Lower lobe of right lung (tissue), 2 donors: ENCODE data around the gene NMD3. TPM values are rescaled to one million over a fixed set of nuclear protein-coding genes. Genes with fewer than 3 reads are reported as not detected.
"Not testable (repeated sequence)": the region's sequence is repeated elsewhere in the genome, so short reads cannot be mapped to it uniquely, and the experiment has no call there.

ENCODE experiments used
- ATAC-seq, 2 donors: fragments of 200-7000 bp; cut with Tn5 transposase; one replicate each; pipeline ENCODE4 v1.9.1; 2020 to 2022; ENCODE audit warnings: mild to moderate bottlenecking in 2 of 2, moderate library complexity in 2 of 2
- DNase-seq: peaks from one replicate; pipeline ENCODE4 v3.0.0-alpha.2; 2020
- H3K27ac ChIP-seq: fragments of 200-600 bp; one replicate; pipeline ENCODE4 v1.8.0; 2022
- H3K27me3 ChIP-seq: fragments of 200-600 bp; one replicate; pipeline ENCODE4 v1.8.0; 2022; ENCODE audit warnings: low read depth
- H3K36me3 ChIP-seq: fragments of 200-600 bp; one replicate; pipeline ENCODE4 v1.8.0; 2022; ENCODE audit warnings: mild to moderate bottlenecking
- H3K4me1 ChIP-seq: fragments of 200-600 bp; one replicate; pipeline ENCODE4 v1.8.0; 2022
- H3K4me3 ChIP-seq: fragments of 200-600 bp; one replicate; pipeline ENCODE4 v1.8.0; 2022; ENCODE audit warnings: mild to moderate bottlenecking
- H3K9me3 ChIP-seq: fragments of 200-600 bp; one replicate; pipeline ENCODE4 v1.8.0; 2022
- intact Hi-C: fragments of 100-400 bp; cut with DNase I; formaldehyde crosslinking; loops from one replicate; pipeline ENCODE4 v1.11.0; 2022
- total RNA-seq: library from RNA; stranded (reverse); fragmentation: NEBNext Ultra II Directional; extraction: Animal tissue kit (Norgen Biotek cat#: 25700); gene quantifications from one replicate; pipeline ENCODE4 v1.2.1, GENCODE V29; 2021
- TF ChIP-seq, protein P1 (sequence below): fragments of 200-600 bp; IDR thresholded peaks from one replicate; pipeline ENCODE4 v1.8.0; 2022; ENCODE audit warnings: antibody characterized with exemption, mild to moderate bottlenecking
- donor health status: DM: no; HTN: yes; CAD: no; lungs with severe emphysema.

NMD3 gene
- total RNA-seq, 1 donor from 2014 or later: 46.0 TPM

DNA sequence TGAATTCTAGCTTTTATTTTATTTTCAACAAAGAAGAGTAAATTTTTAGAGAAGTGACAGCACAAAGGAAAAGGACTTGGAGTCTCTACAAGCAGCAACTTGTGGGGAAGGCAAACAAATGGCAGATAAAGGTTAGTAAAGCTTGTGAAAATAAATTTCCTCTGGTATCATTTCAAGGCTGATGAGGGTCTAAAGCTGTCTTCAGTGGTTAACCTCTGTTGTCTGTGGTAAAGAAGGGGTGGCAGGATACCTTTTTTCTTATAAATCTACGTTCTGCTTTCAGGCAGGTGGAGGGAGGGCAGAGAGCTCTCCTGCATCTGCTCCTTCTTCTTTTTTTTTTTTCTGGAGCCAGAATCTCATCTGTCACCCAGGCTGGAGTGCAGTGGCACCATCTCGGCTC, 50.5 kb downstream of the NMD3 start:
- no peaks in the 10 kb centered on the region for H3K27me3 ChIP-seq
- no peak overlapping the region for H3K4me3 ChIP-seq
- H3K4me1 ChIP-seq: no peaks in the 10 kb centered on the region
- H3K9me3 ChIP-seq: no peaks in the 10 kb centered on the region
- no peak overlapping the region for H3K27ac ChIP-seq
- DNase-seq (no peak), ATAC-seq (no peak)
- TF ChIP-seq, protein P1, sequence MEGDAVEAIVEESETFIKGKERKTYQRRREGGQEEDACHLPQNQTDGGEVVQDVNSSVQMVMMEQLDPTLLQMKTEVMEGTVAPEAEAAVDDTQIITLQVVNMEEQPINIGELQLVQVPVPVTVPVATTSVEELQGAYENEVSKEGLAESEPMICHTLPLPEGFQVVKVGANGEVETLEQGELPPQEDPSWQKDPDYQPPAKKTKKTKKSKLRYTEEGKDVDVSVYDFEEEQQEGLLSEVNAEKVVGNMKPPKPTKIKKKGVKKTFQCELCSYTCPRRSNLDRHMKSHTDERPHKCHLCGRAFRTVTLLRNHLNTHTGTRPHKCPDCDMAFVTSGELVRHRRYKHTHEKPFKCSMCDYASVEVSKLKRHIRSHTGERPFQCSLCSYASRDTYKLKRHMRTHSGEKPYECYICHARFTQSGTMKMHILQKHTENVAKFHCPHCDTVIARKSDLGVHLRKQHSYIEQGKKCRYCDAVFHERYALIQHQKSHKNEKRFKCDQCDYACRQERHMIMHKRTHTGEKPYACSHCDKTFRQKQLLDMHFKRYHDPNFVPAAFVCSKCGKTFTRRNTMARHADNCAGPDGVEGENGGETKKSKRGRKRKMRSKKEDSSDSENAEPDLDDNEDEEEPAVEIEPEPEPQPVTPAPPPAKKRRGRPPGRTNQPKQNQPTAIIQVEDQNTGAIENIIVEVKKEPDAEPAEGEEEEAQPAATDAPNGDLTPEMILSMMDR: no peak
- H3K36me3 ChIP-seq: peaks cover 11% of the 10 kb centered on the region
- intact Hi-C loops: loop anchor here (10.0 kb wide), 1 partner anchor 153 kb away; no protein-coding TSS in a partner anchor

DNA sequence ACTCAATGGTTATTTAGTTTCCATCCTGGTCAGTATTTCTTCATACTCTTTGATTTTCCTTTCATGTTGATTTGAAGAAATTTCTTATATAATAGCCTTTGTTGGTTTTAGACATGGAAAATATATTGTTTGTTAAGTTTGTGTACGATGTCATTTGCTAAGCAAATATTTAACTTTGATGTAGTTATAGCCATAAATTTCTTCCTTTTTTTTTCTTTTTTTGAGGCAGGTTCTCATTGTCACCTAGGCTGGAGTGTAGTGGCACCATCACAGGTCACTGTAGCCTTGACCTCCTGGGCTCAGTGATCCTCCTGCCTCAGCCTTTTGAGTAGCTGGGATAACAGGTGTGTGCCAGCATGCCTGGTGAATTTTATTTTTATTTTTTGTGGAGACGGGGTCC, 51.4 kb downstream of the NMD3 start:
- H3K4me1 ChIP-seq: no peaks in the 10 kb centered on the region
- no peaks in the 10 kb centered on the region for H3K27me3 ChIP-seq
- no peak overlapping the region for H3K27ac ChIP-seq
- intact Hi-C loops: loop anchor here (10.0 kb wide), 1 partner anchor 152 kb away; no protein-coding TSS in a partner anchor
- ATAC-seq (no peak), DNase-seq (no peak)
- H3K4me3 ChIP-seq: no peak overlapping the region
- TF ChIP-seq, protein P1: no peak
- no peaks in the 10 kb centered on the region for H3K9me3 ChIP-seq
- peaks cover 11% of the 10 kb centered on the region for H3K36me3 ChIP-seq

DNA sequence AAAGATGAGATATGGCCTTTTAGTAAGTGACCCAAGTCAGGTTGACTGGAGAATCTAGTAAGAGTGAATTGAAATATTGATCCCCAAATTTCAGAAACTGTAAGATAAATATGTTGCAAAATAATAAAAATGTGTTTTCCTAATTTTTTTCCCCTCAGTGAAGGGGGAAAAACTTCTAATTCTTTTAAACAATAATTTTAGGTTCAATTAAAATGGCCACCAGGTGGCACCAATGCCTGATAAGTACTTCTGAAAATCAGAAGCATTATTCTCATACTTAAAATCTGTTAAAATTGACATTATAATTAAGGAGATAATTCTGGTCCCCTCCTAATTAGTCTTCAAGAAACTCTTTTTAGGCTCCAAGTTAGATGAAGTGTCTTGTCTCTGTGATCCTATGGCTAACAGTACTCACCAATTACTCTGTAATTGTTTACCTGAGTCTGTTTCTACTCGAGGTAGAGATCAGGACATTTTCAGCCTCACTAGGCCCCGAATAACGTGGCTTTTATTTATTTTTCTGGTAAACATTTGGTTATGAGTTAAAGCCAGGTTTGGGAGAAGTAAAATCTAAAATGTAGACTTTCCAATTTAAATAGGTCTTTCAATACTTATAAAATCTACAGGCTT, 52.6 kb downstream of the NMD3 start:
- no peak overlapping the region for H3K4me3 ChIP-seq
- intact Hi-C loops: loop anchor here (10.0 kb wide), 1 partner anchor 151 kb away; no protein-coding TSS in a partner anchor
- no peaks in the 10 kb centered on the region for H3K9me3 ChIP-seq
- H3K36me3 ChIP-seq: peaks cover 11% of the 10 kb centered on the region
- ATAC-seq (no peak), DNase-seq (no peak)
- TF ChIP-seq, protein P1: peak; percentile 61
- no peaks in the 10 kb centered on the region for H3K27me3 ChIP-seq
- H3K27ac ChIP-seq: no peak overlapping the region
- no peaks in the 10 kb centered on the region for H3K4me1 ChIP-seq

DNA sequence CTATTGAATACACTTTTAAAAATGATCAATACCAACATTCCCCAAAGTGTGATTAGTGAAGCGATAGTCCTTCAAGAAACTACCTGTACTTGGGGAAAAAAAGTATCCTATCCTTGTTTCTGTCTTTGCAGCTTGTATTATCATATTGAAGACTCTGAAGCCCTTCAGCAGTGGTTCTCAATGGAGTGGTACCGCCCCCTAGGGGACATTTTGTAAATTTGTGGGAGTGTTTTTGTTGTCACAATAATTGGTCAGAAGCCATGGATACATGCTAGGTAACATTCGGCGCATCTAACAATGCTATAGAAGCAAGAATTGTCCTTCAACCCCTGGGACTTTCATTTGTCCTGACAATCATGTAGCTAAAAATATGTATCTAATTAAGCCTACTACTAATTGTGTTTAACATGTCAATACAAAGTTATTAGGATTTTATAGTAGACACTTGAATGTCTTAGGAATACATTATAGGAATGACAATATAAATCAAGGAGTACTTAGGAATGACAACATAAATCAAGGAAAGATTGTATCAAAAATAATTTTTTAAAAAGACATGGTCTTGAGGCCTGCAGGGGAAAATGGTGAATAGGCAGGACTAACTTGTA, 53.7 kb downstream of the NMD3 start:
- TF ChIP-seq, protein P1: peak; percentile 51
- intact Hi-C loops: loop anchor here (10.0 kb wide), 1 partner anchor 150 kb away; no protein-coding TSS in a partner anchor
- Histone ChIP-seq H3K4me1 (no peaks in the 10 kb centered on the region), H3K36me3 (peaks cover 11% of the 10 kb centered on the region), H3K4me3 (no peak overlapping the region), H3K27ac (no peak overlapping the region), H3K9me3 (peaks cover 8% of the 10 kb centered on the region), H3K27me3 (no peaks in the 10 kb centered on the region)
- DNase-seq (no peak), ATAC-seq (peak in 1 of 2 donors; percentile 61)

DNA sequence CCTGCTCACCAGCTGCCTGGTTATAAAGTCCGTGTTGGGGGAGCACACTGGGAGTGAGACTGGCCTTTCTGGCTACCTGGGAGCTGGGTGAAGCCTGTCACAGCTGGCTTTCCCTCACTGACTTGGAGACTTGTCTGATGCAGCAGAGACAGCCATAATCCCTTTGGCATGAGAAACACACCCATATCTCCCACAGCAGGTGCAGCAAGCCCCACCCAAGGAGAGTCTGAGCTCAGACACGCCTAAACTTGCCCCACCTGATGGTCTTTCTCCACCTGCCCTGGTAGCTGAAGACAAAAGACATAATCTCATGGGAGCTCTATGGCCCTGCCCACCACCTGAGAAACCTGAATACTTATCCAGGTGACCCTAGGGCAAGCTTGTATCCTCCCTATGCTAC, 54.8 kb downstream of the NMD3 start:
- TF ChIP-seq, protein P1: no peak
- peaks cover 8% of the 10 kb centered on the region for H3K9me3 ChIP-seq
- no peak overlapping the region for H3K27ac ChIP-seq
- no peak for DNase-seq
- H3K4me1 ChIP-seq: no peaks in the 10 kb centered on the region
- H3K27me3 ChIP-seq: no peaks in the 10 kb centered on the region
- H3K4me3 ChIP-seq: no peak overlapping the region
- peaks cover 11% of the 10 kb centered on the region for H3K36me3 ChIP-seq
- no peak for ATAC-seq
- intact Hi-C loops: loop anchor here (10.0 kb wide), 1 partner anchor 149 kb away; no protein-coding TSS in a partner anchor

DNA sequence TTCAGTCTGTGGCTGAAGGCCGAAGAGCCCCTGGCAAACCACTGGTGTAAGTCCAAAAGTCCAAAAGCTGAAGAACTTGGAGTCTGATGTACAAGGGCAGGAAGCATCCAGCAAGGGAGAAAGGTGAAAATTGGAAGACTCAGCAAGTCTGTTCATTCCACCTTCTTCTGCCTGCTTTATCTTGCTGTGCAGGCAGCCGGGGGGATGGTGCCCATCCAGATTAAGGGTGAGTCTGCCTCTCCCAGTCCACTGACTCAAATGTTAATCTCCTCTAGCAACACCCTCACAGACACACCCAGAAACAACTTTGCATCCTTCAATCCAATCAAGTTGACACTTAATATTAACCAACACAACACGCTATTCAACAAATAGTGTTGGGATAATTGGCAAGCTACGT, 61.3 kb downstream of the NMD3 start:
- ATAC-seq, H3K36me3 ChIP-seq, H3K27me3 ChIP-seq, H3K9me3 ChIP-seq, H3K4me1 ChIP-seq, H3K27ac ChIP-seq, DNase-seq, H3K4me3 ChIP-seq, intact Hi-C loops: not testable (repeated sequence)
